Transverse colon (tissue), 4 donors: ENCODE data around the gene GLIS2.

Source experiments
- POLR2A ChIP-seq: fragments of 450-650 bp; IDR thresholded peaks from one replicate; pipeline ENCODE4 v1.6.1; 2016; ENCODE audit warnings: antibody characterized with exemption, mild to moderate bottlenecking, moderate library complexity
- POLR2AphosphoS5 ChIP-seq, 3 donors: sonication (generic); formaldehyde crosslinking; IDR thresholded peaks; one replicate each; pipeline ENCODE4 v1.6.1; 2016; ENCODE audit warnings: antibody characterized with exemption in 3 of 3
- TF ChIP-seq, protein P1 (sequence below), 5 experiments: fragments of 200-600 bp in 3 of 5; fragments of 450-650 bp in 2 of 5; sonication (generic) in 3 of 5; IDR thresholded peaks; 1 replicate in 2 of 5; 2 replicates in 3 of 5; pipeline ENCODE4 v1.5.1; 2016 to 2017; ENCODE audit warnings: antibody characterized with exemption in 5 of 5, inconsistent platforms in 3 of 5, mild to moderate bottlenecking in 2 of 5, moderate library complexity in 1 of 5

DNA sequence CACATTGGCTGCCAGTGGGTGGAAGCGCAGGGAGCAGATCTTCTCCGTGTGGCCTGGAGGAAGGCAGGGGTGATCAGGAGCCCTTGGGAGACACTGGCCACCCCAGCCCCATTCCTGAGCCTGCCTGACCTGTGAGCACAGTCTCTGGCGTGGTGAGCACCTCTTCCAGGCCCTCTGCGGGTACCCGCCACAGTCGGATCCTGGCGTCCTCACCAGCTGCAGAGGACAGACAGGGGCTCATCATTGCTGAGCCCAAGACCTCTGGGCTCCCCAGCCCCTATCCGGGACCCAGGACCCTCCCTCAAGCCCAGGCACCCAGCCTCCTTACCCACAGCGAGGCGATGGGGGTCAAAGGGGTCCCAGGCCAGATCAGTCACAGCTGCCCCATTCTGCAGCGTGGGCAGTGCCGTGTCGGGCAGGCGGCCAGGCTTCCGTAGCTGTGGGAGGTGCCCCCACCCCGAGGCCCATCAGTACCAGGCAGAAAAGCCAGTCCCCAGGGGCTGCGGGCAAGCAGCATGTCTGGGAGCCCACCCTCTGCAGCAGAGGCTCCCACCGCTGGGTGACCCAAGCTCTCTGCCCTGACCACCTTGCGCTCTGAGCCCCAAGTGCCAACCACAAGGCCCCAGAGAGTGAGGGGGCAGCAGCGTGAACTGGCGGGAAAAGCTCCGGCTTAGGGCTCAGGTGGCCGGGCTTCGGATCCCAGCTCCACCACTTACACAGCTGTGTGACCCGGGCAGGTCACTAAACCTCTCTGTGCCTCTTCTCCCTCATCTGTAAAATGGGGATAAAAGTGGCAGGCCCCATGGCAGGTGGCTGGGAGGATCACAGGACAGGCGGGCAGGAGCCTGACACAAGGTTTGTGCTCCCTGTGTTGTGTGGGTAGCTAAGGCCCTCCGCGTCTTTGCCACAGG lies 45.4 kb downstream of the GLIS2 start:
- TF ChIP-seq, protein P1, sequence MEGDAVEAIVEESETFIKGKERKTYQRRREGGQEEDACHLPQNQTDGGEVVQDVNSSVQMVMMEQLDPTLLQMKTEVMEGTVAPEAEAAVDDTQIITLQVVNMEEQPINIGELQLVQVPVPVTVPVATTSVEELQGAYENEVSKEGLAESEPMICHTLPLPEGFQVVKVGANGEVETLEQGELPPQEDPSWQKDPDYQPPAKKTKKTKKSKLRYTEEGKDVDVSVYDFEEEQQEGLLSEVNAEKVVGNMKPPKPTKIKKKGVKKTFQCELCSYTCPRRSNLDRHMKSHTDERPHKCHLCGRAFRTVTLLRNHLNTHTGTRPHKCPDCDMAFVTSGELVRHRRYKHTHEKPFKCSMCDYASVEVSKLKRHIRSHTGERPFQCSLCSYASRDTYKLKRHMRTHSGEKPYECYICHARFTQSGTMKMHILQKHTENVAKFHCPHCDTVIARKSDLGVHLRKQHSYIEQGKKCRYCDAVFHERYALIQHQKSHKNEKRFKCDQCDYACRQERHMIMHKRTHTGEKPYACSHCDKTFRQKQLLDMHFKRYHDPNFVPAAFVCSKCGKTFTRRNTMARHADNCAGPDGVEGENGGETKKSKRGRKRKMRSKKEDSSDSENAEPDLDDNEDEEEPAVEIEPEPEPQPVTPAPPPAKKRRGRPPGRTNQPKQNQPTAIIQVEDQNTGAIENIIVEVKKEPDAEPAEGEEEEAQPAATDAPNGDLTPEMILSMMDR (IDR thresholded peaks at IDR 0.05), result no peak
- TF ChIP-seq POLR2AphosphoS5 (IDR thresholded peaks at IDR 0.05) (no peak), POLR2A (no peak)
